Breast epithelium (tissue), 4 donors: Measurements from ENCODE around the gene TENM3. TPM values are rescaled to one million over a fixed set of nuclear protein-coding genes. Genes with fewer than 3 reads are reported as not detected.

ENCODE experiments used
- DNase-seq, 2 donors: peaks; one replicate each; pipeline ENCODE4 v3.0.0-alpha.2; 2019; ENCODE audit warnings: low spot score in 2 of 2
- H3K27ac ChIP-seq, 2 donors: fragments of 200-600 bp; sonication (generic) in 1 of 2; one replicate each; pipeline ENCODE4 v1.5.1; 2016 to 2019; ENCODE audit warnings: mild to moderate bottlenecking in 1 of 2
- H3K27me3 ChIP-seq, 2 donors: fragments of 200-600 bp; sonication (generic) in 1 of 2; one replicate each; pipeline versions ENCODE4 v1.5.1 to v1.6.0; 2017 to 2019; ENCODE audit warnings: control low read depth in 1 of 2, mild to moderate bottlenecking in 1 of 2
- H3K36me3 ChIP-seq: fragments of 200-600 bp; one replicate; pipeline ENCODE4 v1.5.1; 2019
- H3K4me1 ChIP-seq, 2 donors: fragments of 200-600 bp; sonication (generic); one replicate each; pipeline ENCODE4 v1.5.1; 2016 to 2019; ENCODE audit warnings: control low read depth in 1 of 2
- H3K4me3 ChIP-seq, 3 donors: fragments of 200-600 bp; sonication (generic); 1 replicate in 2 of 3; 2 replicates in 1 of 3; pipeline ENCODE4 v1.5.1; 2016 to 2019; ENCODE audit warnings: mild to moderate bottlenecking in 3 of 3, moderate library complexity in 2 of 3
- H3K9me3 ChIP-seq, 2 donors: fragments of 200-600 bp; sonication (generic) in 1 of 2; one replicate each; pipeline ENCODE4 v1.5.1; 2016 to 2019; ENCODE audit warnings: control low read depth in 1 of 2
- POLR2A ChIP-seq: fragments of 450-650 bp; IDR thresholded peaks from one replicate; pipeline ENCODE4 v1.6.1; 2016; ENCODE audit warnings: antibody characterized with exemption, mild to moderate bottlenecking, moderate library complexity
- POLR2AphosphoS5 ChIP-seq, 3 donors: sonication (generic); formaldehyde crosslinking; IDR thresholded peaks; one replicate each; pipeline ENCODE4 v1.6.1; 2017; ENCODE audit warnings: antibody characterized with exemption in 3 of 3
- intact Hi-C: fragments of 100-400 bp; cut with DNase I; formaldehyde crosslinking; loops from one replicate; pipeline ENCODE4 v1.15.1; 2023; ENCODE audit warnings: low total_unique reads
- total RNA-seq, 3 donors: library from RNA; depleted of rRNA; stranded (reverse); fragments of >200 nt; gene quantifications; one replicate each; pipeline ENCODE4 v1.1.0, GENCODE V29; 2016
- TF ChIP-seq, protein P1 (sequence below), 3 donors: fragments of 450-650 bp; IDR thresholded peaks; one replicate each; pipeline ENCODE4 v1.5.1; 2016 to 2017; ENCODE audit warnings: antibody characterized with exemption in 3 of 3, mild to moderate bottlenecking in 3 of 3, moderate library complexity in 3 of 3

The TENM3 gene
- total RNA-seq, 3 donors from 2014 or later = 4.6 to 30.6 (median 8.8) TPM

DNA sequence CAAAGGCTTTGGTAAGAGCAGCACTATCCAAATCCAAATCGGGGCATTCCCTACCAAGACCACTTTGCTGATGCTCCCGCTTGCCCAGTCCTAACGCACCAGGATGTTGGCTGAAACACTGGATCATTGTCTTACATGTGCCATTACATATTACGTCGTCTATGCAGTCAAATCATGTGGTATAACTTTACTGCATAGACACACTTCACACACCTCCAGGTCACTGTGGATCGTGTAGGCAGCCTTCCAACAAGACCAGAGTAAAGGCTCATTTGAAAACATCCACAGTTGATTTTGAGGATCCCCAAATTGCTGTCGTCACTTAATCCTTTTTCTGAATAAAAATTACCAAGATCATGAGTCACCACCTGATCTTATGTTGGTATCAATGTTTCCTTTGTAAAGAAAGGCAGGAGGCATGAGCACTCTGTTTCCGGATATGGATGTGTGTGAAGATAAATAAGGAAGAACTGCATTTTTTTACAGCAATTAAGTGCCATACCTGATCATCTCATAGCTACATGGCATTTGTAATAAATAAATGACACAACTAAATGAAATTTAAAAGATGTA lies 18.5 kb downstream of the TENM3 start:
- H3K4me3 ChIP-seq = no peak overlapping the region
- intact Hi-C loops = loop anchor here (10.0 kb wide), 1 partner anchor 1447 kb away; no protein-coding TSS in a partner anchor
- no peak for TF ChIP-seq POLR2AphosphoS5 (IDR thresholded peaks at IDR 0.05)
- TF ChIP-seq, protein P1, sequence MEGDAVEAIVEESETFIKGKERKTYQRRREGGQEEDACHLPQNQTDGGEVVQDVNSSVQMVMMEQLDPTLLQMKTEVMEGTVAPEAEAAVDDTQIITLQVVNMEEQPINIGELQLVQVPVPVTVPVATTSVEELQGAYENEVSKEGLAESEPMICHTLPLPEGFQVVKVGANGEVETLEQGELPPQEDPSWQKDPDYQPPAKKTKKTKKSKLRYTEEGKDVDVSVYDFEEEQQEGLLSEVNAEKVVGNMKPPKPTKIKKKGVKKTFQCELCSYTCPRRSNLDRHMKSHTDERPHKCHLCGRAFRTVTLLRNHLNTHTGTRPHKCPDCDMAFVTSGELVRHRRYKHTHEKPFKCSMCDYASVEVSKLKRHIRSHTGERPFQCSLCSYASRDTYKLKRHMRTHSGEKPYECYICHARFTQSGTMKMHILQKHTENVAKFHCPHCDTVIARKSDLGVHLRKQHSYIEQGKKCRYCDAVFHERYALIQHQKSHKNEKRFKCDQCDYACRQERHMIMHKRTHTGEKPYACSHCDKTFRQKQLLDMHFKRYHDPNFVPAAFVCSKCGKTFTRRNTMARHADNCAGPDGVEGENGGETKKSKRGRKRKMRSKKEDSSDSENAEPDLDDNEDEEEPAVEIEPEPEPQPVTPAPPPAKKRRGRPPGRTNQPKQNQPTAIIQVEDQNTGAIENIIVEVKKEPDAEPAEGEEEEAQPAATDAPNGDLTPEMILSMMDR (IDR thresholded peaks at IDR 0.05) = no peak

DNA sequence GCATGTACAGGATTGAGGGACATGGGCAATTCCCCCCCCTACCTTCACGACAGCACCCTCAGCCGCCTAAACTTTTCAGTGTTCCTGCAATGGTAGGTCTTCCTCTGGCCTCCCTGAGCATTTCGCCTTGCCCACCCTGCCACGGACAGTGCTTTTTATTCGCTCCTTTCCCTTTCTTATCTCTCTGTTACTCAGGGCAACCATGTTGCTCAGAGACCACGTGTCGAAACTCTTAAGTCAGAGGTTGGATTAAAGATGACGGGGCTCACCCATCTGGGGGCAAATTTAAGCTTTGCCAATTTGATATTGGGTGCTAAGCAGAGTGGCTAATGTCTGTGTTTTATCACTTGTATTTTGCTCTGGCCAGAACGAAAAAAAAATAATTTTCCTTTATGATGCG lies 20.4 kb downstream of the TENM3 start:
- Histone ChIP-seq H3K4me3 (no peak overlapping the region), H3K27ac (no peak overlapping the region), H3K36me3 (no peaks in the 10 kb centered on the region), H3K9me3 (peaks cover 0 to 3% of the 10 kb centered on the region in 2 donors), H3K4me1 (no peaks in the 10 kb centered on the region), H3K27me3 (no peaks in the 10 kb centered on the region)
- no peak for TF ChIP-seq POLR2AphosphoS5 (IDR thresholded peaks at IDR 0.05)
- DNase-seq = no peak
- intact Hi-C loops = loop anchor here (10.0 kb wide), 1 partner anchor 1449 kb away; no protein-coding TSS in a partner anchor

More for the DNA sequence above, 18.5 kb downstream of the TENM3 start:
- no peak overlapping the region for H3K27ac ChIP-seq
- H3K4me1 ChIP-seq = no peaks in the 10 kb centered on the region
- no peak for DNase-seq
- no peaks in the 10 kb centered on the region for H3K27me3 ChIP-seq
- H3K9me3 ChIP-seq = peaks cover 0 to 3% of the 10 kb centered on the region in 2 donors
- no peaks in the 10 kb centered on the region for H3K36me3 ChIP-seq

DNA sequence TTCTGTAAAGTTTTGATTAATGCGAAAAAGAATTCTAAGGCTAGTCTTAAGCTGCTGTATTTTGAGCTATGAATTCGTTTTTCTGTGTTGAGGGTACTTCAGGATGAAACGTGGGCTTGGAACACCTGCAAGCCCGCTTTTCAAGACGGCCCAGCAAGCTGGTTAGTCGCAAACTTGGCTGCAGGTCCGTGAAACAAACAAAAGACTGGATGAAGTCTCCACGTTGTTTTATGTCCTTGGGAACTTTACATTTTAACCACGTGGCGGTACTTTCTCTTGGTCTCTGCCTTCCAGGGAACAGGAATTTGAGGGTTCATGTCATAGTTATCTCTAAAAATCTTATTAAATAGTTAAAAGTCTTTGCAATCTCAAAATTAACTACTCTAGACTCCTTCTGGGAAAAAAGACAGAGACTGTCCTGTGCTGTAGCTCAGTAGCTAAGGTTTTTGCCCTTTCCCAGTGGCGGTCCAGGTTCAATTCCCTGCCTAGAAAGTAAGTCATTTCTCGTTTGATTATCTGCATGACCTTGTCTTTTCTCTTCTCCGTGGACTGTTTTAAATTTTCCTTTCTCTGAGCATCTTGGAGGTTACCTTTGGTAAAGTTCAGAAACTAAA lies 21.0 kb downstream of the TENM3 start:
- Histone ChIP-seq H3K4me3 (no peak overlapping the region), H3K36me3 (no peaks in the 10 kb centered on the region), H3K27me3 (no peaks in the 10 kb centered on the region), H3K4me1 (no peaks in the 10 kb centered on the region), H3K27ac (no peak overlapping the region), H3K9me3 (peaks cover 0 to 3% of the 10 kb centered on the region in 2 donors)
- intact Hi-C loops = loop anchor here (10.0 kb wide), 1 partner anchor 1449 kb away; no protein-coding TSS in a partner anchor
- no peak for DNase-seq
- TF ChIP-seq, protein P1 (IDR thresholded peaks at IDR 0.05) = no peak
- TF ChIP-seq POLR2AphosphoS5 (IDR thresholded peaks at IDR 0.05) = no peak

DNA sequence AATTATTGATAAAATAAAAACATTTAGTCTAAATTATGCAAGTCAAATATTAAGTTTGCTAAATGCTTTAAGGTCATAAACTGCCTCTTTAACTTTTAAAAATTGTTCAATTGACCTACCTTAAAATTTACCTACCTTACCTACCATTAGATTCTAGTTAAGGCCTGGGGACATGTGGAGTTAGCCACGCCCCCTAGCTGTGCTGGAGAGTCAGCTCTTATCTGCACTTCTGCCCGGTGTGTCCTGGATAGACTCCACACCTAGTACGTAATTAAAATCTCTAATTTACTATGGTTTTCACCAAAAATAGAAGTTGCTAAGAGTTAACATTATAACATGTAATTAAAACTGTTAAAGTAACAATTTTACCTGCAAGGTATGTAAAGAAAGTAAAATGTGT lies 22.7 kb downstream of the TENM3 start:
- no peaks in the 10 kb centered on the region for H3K4me1 ChIP-seq
- H3K36me3 ChIP-seq = no peaks in the 10 kb centered on the region
- no peak overlapping the region for H3K27ac ChIP-seq
- DNase-seq = no peak
- no peak overlapping the region for H3K4me3 ChIP-seq
- peaks cover 0 to 3% of the 10 kb centered on the region in 2 donors for H3K9me3 ChIP-seq
- no peaks in the 10 kb centered on the region for H3K27me3 ChIP-seq
- intact Hi-C loops = loop anchor here (10.0 kb wide), 1 partner anchor 1451 kb away; no protein-coding TSS in a partner anchor
- TF ChIP-seq POLR2A = no peak
- TF ChIP-seq POLR2AphosphoS5 (IDR thresholded peaks at IDR 0.05) = no peak
- TF ChIP-seq, protein P1 (IDR thresholded peaks at IDR 0.05) = no peak

DNA sequence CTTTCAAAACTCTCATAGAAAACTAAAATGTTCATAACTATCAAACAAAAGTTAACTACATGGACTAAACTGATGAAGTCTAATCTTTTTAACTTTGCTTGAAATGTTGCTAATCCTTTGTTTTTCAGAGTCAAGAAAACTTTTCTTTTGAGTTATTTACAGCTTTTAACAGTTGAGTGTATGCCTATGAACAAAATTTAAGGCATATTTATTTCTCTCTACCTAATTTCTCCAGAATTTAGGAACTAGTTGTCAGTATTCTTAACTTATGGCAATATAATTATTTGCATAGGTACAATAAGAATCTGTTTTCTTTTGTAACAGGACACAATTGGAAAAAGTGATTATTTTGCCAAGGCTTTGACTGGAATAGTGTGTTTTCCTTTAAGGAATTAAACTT lies 23.8 kb downstream of the TENM3 start:
- H3K4me1 ChIP-seq = no peaks in the 10 kb centered on the region
- H3K4me3 ChIP-seq = no peak overlapping the region
- intact Hi-C loops = loop anchor here (10.0 kb wide), 1 partner anchor 1452 kb away; no protein-coding TSS in a partner anchor

More for the DNA sequence above, 23.8 kb downstream of the TENM3 start:
- Histone ChIP-seq H3K27ac (no peak overlapping the region), H3K9me3 (peaks cover 0 to 3% of the 10 kb centered on the region in 2 donors), H3K36me3 (no peaks in the 10 kb centered on the region), H3K27me3 (no peaks in the 10 kb centered on the region)
- DNase-seq = no peak
- no peak for TF ChIP-seq POLR2A
- TF ChIP-seq, protein P1 (IDR thresholded peaks at IDR 0.05) = no peak
